Fibroblast of mammary gland (primary cell): Measurements from ENCODE around the gene ITK.

Experiments
- DNase-seq: peaks from one replicate; pipeline ENCODE4 v3.0.0-alpha.2; 2010; ENCODE audit warnings: low read depth
- H3K4me3 ChIP-seq: 2 replicates; pipeline ENCODE4 v1.5.1; 2011; ENCODE audit warnings: low read depth, mild to moderate bottlenecking, low read length, moderate library complexity; ENCODE audit not compliant: control insufficient read depth
- TF ChIP-seq, protein P1 (sequence below): conservative IDR thresholded peaks from 2 replicates; pipeline ENCODE4 v1.5.1; 2011; ENCODE audit warnings: low read depth, low read length, inconsistent platforms; ENCODE audit not compliant: control insufficient read depth, insufficient read depth

ITK gene

GRCh38 chr5:157180374-157181264, at the start of gene ITK:
Gene ITK (plus strand): TSS chr5:157180840. CDS start chr5:157180978, 138 bp downstream.
- TF ChIP-seq, protein P1, sequence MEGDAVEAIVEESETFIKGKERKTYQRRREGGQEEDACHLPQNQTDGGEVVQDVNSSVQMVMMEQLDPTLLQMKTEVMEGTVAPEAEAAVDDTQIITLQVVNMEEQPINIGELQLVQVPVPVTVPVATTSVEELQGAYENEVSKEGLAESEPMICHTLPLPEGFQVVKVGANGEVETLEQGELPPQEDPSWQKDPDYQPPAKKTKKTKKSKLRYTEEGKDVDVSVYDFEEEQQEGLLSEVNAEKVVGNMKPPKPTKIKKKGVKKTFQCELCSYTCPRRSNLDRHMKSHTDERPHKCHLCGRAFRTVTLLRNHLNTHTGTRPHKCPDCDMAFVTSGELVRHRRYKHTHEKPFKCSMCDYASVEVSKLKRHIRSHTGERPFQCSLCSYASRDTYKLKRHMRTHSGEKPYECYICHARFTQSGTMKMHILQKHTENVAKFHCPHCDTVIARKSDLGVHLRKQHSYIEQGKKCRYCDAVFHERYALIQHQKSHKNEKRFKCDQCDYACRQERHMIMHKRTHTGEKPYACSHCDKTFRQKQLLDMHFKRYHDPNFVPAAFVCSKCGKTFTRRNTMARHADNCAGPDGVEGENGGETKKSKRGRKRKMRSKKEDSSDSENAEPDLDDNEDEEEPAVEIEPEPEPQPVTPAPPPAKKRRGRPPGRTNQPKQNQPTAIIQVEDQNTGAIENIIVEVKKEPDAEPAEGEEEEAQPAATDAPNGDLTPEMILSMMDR: no peak
- no peak within 1 kb of the TSS for H3K4me3 ChIP-seq
- no peak for DNase-seq

DNA sequence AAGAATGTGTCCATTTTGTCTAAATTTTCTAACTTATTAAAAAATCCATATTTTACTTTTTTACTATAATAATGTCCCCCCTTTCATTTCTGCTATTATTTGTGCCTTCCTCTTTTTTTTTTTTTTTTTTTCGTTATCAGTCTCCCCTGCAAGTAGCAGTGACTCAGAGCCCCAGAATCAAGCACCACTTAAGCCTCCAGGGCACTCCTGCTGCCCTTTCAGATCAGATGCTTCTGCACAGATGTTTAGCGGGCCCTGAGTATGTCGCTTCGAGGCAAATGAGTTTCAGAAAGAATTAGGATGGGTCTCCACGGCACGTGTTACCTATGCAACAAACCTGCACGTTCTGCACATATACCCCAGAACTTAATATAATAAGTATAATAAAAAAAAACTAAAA, 49.7 kb upstream of the ITK start:
- no peak for DNase-seq
- TF ChIP-seq, protein P1: no peak
- no peak overlapping the region for H3K4me3 ChIP-seq

- no peak overlapping the region for H3K4me3 ChIP-seq
- TF ChIP-seq, protein P1: no peak
- no peak for DNase-seq
These were observed 48.4 kb upstream of the ITK start for GRCh38 chr5:157132281-157132612.

DNA sequence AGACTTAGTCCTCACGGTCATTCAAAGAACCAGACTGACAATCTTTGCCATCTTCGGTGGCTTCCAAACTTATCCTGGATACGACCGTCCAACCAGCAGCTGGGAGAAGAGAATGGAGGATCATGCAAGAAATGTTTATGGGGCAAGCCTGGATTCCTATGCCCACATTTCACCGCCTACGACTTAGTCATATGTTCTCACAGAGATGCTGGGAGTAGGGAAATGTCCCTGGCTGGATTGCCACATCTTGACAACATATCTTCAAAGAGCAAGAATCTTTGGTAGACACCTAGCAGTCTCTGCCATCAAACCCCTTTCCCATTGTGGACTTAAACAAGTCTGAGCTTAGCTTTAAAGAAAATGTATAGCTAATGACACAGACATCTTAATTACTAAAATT, 42.9 kb upstream of the ITK start:
- no peak overlapping the region for H3K4me3 ChIP-seq
- peak; percentile 50 for DNase-seq
- TF ChIP-seq, protein P1: no peak

DNA sequence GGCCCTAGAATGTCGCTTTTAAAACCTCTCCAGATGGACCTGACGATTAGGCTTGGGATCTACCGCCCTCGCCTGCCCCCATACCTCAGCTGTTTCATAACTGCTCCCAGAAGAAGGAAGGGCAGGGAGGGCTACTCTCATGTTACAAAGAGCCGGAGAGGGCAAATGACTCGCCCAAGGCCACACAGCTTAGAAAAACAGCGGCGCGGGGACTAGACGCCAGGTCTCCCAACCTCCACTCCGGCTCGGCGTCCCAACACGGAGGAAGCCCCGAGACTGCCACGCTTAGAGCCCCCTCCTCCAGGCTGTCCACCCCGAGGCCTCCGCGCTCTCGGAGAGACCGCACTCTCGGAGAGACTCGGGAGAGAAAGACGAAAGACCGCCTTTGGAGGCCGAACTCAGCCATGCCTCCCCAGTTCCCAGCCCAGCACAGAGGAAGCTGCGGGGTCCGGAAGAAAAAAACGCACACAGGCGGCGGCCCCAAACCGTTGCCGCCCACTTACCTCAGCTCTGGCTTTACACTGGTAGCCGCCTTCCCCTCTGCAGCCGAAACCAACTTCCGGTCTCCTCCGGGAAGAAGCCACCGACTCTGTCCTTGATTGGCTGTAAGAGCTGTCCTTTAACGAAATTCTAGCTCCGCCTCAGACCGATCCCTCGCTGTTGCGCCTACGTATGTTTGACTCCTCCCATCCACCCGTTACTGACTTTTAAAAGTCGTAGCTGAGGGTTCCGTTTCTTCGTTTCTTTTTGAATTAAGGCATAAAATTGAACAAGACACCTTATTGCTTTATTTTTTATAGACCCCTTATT, 38.1 kb upstream of the ITK start, which contains the start of gene MED7:
MED7 (minus strand) TSS at position 549 of the 810 bp plus-strand sequence. CDS start 3,434 bp downstream, outside the sequence.
- TF ChIP-seq, protein P1: no peak
- H3K4me3 ChIP-seq: peak within 1 kb of the TSS; percentile 96
- peak; percentile 100 for DNase-seq

DNA sequence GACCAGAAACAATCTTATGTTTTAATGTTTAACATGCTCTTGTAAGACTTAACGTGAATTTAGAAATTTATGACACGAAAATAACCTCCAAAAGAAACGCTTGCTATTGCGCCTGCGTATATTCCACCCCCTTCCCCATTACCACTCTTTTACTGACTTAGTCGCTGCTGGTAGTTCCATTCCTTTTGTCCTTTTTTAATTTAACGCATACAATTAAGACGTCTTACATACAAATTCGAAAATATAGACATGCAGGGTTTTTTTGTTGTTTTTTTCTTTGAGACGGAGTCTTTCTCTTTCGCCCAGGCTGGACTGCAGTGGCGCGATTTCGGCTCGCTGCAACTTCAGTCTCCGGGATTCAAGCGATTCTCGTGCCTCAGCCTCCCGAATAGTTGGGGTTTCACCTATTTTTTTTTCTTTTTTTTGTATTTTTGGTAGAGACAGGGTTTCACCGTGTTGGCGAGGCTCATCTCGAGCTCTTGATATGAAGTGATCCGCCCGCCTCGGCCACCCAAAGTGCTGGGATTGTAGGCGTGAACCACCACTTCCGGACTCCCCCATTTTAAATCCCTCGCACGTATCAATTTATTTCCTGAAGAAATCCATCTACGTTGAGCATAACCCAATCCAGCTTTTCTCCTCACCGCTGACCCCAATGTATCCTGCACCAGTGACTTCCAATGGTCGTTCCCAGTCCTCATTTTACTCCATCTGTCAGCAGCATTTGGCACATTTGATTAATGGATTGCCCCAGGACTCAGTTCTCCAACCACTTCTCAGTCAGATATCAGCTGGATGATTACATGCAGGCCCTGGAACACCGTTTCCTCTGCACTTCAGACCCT, 37.3 kb upstream of the ITK start:
- TF ChIP-seq, protein P1: no peak
- H3K4me3 ChIP-seq: peak overlapping the region; percentile 96
- peak; percentile 10 for DNase-seq
